Fibroblast of skin of right biceps (primary cell): ENCODE results near the gene RPS27L.

Experiments used
- DNase-seq: peaks from one replicate; pipeline ENCODE4 v3.0.0-alpha.2; 2013

RPS27L gene

DNA sequence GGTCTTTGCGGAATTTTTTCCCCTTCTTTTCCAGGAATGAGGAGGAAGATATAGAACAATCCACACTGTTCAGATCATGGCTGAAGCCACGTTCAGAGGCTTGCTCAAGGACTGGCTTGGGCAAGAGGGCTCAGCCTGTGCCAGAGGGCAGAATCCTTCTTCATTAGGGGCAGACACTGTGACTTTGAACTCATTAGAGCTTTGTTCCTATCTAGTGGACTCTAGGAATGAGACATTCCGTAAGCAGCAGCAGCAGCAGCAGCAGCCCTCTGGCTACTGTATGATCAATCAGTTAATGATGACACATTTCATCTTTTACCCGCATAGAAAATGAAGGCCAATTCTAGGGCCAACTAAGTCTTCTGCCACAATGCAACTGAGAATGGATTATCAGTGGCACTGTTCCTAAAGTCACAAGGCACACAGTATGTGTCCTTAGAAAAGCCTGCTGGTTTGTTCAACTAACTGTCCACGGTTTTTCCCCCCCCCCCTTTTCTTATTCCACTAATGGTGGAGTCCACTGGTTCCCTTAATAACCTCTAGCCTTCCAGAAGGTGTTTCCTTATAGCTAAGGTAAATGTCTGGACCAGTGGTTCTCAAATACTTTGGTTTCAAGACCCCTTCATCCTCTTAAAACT lies 30.4 kb upstream of the RPS27L start:
- no peak for DNase-seq

DNA sequence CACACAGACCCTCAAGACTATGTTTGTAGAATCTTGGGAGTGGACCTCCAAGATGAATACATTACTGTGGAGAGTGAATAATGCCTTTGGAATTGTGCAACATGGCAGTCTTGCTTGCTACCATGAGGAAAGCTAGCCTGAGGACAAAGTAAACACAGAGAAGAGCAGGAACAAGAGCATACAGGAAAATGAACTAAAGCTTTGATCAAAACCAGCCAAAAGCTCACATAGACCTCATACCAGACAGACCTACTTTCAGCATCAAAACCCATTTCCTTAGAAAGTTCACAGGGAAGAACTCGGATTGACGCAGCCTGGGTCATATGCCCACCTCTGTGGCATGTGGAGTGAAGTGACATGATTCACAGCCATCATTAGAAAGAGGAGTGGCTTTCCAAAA lies 28.8 kb upstream of the RPS27L start:
- peak; percentile 76 for DNase-seq

DNA sequence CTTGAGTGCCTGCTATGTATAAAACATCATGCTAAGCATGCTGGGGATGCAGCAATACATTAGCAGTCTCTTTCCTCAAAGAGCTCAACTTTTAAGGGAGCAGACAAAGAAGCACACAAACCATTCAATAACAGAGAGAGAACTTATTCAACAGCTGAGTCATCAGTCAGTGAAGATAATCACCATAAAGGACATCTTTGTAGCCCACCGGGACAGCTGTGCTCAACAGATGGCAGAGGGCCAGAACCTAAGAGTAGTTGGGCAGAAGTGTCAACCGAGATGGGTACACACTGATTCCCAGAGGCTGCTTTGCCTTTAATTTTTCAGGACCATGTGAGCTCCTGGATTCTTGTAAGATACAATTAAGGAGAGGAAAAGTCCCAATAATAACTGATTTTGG lies 27.9 kb upstream of the RPS27L start:
- DNase-seq = peak; percentile 26

DNA sequence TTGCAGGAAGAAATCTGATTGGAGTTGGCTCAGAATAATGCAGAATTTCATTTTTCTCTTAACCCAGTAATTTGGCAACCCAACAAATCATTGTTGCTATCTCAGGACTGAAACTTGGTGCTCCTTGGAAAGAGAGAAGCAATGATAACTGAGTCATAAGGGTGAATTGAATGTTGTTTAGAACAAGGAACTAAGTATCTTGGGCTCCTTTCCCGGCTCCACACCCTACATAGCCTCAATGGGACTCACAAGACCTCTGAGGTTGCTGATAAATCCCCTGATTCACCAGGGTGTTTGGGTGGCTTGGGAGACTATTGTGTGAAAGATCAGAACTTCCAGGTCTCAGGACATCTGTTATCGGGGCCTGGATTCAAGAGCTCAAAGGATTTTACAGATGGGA lies 24.4 kb upstream of the RPS27L start:
- no peak for DNase-seq

DNA sequence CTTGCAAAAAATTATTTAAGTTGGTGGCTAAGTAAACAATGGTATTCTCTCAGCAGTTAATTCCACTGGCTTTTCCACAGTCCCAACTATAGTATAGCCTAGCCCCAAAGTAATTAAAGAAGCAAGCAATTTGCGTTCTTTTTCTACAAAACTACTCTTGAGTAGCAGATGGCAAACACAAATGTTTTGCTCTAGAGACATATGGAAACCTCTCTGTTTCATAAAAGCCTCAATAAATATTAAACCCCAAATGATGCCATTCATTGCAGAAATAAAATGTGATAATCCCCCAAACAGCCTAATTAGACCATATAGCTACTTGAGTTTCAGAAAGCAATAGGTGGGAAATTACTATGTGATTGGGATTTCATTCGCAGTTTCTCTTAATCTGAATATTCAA lies 23.5 kb upstream of the RPS27L start:
- no peak for DNase-seq

DNA sequence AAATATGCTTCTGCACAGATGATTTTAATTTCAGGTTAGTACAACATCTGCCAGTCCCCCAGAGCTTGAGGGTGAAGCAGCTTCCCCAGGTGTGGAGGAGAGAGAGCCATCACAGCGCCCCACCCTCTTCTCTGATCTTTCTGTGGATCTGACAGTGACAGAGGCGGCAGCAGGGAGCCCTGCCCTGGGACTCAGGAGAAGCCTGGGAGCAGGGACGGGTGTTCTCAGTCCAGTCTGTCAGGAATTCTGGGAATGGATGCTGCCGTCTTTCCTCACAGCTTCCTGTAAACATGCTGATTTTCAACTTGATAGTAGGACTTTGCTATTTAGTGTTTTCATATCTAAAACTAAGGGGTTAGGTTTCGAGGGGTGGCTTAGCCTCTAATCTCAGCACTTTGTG lies 20.8 kb upstream of the RPS27L start:
- DNase-seq = no peak

DNA sequence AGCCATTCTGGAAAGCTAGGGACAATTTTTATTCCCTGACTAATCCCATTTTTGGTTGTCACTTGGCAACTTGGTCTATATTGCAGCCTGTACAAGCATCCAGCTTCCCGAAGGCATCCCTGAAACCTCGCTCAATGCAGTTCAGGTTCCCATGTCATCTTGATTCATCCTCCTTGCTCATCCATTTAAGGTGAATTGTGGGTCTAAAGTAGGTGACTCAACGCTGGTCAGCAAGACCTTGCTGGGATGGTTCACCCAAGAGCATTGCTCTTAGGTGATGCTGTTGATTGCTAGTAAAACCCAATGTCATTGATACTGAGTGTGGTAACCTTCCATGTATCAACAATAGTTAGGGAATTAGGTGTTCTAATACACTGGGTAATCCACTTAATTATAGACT lies 19.0 kb upstream of the RPS27L start:
- DNase-seq = peak; percentile 55

DNA sequence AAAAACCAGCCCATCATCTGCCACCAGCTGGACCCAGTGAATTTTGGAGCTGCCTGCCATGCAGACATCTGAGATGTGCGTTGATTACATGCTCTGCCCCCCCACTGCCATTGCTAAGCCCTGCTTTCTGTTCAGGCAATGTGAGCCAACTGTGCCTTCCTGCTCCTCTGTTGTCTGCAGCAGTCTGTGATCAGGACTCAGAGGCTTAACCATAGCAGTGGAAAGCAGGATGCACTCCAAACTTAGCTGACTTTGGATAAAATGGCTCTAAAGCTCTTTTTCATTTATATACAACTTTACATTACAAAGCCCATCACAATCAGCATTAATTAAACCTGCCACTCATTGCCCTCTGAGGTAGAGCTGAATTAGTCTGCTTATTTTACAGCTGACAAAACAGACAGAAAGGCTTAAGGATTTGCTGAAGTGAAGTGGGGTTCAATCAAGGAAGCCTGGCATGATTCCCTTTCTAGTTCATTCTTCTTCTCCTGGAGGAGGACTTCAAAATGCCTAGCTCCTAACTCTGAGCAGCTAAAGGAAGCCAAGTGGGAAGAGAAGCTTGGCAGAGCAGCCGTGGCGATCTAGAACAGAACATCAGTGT lies 15.7 kb upstream of the RPS27L start:
- no peak for DNase-seq

DNA sequence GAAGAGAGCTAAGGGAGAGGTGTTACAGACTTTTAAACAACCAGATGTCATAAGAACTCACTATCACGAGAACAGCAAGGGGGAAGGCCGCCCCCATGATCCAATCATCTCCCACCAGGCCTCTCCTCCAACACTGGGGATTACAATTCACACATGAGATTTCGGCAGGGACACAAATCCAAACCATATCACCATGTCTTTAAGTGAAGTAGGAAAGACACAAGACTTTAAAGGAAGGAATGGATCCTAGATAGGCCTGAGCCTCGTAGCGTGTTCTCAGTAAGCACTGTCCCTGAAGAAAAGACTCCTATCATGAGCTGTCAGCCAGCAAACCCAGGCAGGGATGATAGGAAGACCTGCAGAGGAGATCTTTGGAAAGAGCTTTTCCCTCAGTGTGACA lies 15.1 kb upstream of the RPS27L start:
- no peak for DNase-seq

DNA sequence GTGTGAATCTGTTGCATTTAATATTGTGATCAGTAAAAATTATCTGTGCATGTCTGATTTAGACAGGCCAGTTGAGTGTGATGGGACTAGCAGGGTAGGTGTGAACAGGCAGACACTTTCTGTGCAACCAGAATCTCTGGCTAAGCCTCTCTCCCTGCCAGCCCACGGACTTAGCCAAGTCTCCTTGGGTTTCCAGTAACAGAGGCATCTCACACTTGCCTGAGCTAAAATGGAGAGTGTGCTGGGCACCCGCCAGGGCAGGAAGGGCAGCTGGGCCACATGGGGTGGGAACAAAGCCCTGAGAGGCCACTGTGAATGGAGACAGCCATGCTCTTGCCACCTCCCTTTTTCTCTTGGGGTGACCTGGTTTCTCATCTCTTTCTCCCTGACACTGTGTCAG lies 12.5 kb upstream of the RPS27L start:
- no peak for DNase-seq

DNA sequence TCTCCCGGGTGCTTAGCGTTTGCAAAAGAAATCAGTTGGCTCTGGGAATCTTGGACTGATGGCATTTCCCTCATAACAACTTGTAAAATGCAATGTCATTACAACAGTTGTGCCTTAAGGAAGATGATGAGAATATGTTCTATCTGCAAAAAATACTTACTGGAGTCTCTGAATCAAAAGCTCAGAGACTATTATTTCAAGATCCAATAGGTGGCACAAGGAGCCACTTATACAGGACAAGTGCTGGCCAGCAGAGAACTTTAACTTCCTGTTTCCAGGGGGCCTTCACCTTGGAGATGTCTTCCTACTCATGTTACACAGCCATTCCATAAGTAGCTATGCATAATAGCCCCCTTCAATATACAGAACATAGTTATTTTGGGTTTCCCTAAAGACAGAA lies 8.9 kb upstream of the RPS27L start:
- peak; percentile 39 for DNase-seq

DNA sequence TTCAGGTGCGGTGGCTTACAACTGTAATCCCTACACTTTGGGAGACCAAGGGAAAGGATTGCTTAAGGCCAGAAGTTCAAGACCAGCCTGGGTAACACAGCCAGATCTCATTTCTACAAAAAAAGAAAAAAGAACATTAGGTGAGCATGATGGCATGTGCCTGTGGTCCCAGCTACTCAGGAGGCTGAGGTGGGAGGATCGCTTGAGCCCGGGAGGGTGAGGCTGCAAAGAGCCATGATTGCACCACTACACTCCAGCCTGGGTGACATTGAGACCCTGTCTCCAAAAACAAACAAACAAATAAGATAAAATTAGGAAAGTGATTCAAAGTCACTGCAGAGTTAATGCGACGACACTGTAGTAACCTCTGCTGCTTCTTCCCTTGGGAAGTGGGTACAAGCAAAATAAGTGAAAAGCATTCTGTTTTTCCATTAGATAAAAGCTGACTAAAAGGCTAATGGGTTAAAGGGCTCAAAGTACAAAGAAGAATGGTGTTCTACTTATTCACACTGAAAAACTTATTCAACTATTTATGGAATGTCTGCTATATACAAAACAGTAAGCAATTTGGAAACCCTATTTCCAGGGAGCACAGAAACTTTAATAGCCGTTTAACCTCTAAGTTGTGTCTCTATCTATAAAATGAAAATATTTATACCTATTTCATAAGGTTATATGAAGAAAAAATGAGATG lies 8.0 kb upstream of the RPS27L start:
- DNase-seq = no peak

DNA sequence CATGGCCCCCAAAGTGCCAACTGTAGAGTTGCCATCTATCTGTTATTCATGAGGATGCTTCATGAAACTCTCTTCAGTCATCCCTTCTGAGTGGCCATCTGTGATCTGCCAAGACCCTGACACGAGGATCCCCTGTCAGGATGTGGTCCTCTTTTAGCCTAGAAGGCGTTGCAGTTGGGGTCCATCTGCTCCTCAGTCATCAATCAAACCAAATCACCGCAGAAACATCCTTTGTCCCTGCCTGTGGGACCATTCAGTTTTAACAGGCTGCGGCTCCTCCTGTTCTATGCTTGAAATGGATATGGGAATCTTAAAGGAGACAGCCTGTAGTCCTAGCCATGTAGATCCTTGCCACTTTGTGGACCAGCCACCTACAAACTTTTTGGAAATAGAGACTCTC lies 5.9 kb upstream of the RPS27L start:
- DNase-seq = no peak

DNA sequence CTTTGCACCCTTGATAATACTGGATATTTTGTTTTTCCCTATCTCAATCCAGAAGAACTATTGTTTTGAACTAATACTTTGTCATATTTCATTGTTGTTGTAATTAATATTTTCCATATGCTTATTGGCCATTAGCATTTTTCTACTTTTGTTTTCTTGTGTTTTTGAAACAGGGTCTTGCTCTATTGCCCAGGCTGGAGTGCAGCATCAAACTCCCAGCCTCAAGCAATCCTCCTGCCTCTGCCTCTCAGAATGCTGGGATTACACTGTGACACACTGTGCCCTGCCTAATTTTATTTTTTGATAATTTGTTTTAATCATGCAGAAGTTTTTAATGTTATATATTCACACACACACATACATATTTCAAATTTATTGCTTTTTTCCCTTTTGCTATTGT lies 3.4 kb upstream of the RPS27L start:
- no peak for DNase-seq

DNA sequence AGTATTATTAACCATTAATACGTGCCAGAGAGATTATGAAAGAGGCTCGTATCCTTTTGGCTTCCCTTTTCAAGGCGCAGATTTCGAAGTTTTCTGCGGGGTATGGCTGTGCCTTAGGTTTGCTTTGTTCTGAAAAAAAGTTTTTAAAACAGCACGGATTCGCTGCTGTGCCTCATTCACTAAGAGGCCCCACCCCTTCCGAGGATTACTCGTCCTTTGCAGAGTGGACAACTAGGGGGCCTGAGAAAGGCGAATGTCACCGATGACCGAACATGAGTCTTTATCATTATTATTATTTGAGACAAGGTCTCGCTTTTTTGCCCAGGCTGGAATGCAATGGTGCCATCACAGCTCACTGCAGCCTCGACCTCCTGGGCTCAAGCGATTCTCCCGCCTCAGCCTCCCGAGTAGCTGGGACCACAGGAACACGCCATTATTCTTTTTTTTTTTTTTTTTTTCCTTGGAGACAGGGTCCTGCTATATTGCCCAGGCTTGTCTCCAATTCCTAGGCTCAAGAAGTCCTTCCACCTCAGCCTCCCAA lies 684 bp upstream of the RPS27L start:
- DNase-seq = peak; percentile 79

DNA sequence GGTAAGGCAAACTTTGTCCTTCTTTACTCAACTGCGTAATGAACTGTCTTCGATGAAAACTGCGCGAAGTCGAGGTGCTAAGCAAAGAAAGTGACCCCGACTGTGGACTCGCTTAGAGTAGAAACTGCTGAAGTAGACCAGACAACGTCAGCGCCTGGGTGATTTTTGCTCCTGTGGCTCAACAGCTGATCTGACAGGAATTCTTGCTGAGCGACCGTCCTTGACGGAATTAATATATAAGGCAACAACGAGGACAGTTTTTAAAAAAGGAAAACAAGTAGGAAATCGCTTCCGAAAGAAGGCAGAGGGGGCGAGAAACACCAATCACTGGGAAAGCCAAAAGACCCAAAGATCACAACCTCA lies 541 bp downstream of the RPS27L start:
- DNase-seq = peak; percentile 53

DNA sequence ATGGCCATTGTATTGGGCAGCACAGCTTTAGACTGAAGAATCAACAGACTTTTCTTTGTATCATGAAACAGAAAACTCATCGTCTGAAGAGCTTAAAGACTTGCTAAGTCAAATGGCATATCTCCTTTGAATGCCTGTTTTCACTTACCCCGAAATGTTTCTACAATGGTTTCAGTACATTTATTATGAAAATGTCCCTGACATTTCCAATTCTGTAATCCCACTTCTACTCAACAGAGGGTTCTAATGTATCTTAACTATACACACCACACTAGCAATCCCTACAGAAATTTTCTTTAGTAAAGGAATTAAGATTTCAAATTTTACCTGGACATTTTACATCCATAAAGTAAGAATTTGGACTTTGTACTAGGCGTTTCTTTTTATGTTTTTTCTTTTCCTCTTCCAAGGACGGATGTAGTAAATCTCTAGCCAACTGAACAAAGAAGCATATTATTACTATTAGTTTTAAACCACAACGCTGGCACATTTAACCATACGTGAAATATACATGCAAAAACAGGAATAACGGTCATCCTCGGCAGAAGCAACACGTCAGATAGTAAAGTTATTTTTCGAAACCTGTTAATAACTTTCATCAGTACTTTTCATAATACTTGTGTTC lies 1.1 kb downstream of the RPS27L start:
- peak; percentile 30 for DNase-seq

DNA sequence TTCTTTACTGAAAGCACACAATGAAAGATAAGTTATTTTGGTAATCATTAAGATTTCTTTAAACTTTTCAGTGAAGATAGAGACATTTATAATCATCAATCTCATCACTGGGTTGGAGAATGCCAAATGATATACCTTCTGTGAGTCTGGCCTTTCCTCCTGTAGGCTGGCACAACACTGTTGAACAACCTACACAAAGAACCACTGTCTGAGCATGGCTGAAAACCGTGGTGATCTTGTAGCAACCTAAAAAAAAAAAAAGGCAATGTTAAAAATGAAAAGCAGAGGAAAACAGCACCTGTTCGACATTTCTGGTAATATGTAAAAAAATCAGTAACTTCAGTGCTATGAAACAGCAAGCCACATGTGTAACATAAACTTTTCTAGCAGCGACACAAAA lies 1.8 kb downstream of the RPS27L start:
- no peak for DNase-seq

DNA sequence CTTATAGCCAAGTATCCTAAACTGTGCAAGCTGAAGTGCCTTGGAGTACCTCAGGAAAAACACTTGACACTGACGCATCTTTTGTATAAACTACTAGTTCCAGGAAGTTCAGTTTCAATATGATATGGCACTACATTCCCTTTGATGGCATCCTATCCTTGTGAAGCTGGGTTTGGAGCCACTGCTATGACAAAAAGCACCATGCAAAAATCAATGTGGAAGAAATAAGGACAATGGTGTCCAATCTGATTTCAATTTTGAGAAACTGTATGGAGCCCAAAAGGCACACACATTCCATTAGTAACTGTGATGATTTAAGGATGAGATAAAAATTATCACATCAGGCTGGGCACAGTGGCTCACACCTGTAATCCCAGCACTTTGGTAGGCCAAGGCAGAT lies 5.6 kb downstream of the RPS27L start:
- no peak for DNase-seq

DNA sequence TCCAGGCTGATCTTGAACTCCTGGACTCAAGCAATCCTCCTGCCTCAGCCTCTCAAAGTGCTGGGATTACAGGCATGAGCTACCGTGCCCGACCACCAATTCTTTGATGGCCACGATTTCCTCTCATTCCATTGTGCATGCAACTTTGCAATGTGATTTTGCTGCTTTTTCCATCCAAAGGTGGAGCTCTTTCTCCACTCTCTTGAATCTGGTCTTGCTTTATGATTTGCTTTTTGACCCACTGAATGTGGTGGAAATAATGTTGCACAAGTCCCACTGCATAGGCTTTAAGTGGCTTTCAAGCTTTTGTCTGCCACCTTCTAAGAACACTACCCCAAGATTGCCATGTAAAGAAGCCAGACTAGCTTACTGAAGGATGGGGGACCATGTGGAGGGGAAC lies 10.6 kb downstream of the RPS27L start:
- peak; percentile 23 for DNase-seq

DNA sequence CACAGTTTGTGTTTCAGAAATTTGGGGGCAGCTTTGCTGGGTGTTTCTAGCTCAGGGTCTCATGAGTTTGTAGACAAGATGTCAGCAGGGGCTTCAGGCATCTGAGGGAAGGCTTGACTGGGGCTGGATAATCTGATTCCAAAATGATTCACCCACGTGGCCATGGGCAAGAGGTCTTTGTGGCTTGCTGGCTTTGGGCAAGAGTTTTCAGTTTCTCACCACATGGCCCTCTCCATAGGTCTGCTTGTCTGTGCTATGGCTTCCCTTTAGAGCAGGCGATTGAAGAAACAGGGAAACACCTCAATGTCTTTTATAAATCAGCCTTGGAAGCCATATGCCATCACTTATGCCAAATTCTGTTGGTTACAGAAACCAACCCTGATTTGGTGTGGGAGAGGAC lies 11.9 kb downstream of the RPS27L start:
- DNase-seq = no peak

DNA sequence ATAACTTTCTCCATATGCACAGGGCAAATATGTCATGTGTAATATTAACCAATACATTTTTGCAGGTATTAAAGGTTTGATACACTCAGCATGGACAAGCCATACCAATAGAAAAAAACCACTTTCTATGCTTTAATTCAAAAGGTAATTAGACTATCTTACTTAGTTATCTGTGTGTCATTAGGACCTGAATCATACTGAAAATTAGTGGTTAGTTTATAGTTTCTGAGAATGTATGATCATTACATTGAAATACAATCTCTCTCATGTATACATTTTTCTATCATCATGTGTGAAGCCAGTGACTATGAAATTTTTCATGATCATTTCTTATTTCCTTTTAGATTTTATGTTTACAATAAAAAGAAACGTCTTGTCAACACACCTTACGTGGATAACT lies 16.3 kb downstream of the RPS27L start:
- no peak for DNase-seq

DNA sequence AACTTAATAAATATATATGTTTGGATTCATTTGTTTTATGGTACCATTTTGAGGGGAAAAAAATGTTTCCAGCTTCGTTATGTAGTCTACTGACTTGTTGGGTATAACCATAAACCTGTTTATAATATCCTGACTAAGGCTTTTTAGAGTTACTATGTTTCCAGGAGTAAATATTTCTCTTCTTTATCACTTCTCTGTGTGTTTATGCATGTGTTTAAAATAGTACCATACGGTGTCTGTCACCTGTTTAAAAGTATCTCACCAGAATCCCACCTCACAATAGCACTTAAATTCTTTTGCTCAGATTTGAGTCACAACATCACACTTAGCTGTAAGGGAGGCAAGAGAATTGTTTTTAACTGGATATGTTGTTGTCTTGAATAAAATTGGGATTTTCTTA lies 20.5 kb downstream of the RPS27L start:
- no peak for DNase-seq

DNA sequence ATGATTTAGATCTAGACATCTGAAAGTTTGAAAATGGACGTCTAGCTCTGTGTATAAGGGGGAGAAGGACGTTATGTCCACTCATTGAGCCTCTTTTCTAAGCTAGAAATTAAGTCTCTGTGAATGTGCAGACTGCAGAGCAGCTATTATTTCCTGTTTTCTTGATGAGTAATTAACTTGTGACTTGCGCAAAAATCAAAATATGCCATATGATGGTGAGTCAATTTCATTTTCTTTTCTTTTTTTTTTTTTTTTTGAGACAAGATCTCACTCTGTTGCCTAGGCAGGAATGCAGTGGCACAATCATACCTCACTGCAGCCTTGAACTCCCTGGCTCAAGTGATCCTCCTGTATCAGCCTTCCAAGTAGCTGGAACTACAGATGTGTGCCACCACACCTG lies 21.5 kb downstream of the RPS27L start:
- DNase-seq = peak; percentile 85
